C4-2B (cell line): ENCODE measurements around the gene CLMN.

ENCODE experiments used
- H3K27ac ChIP-seq: fragments of 450-650 bp; 2 replicates; pipeline ENCODE4 v1.5.1; 2017
- ZFX ChIP-seq: fragments of 450-650 bp; IDR thresholded peaks from 2 replicates; pipeline ENCODE4 v1.6.1; 2017
- TF ChIP-seq, protein P1 (sequence below): fragments of 450-650 bp; conservative IDR thresholded peaks from 2 replicates; pipeline ENCODE4 v1.5.1; 2017; ENCODE audit warnings: mild to moderate bottlenecking

The CLMN gene

GRCh38 chr14:95282354-95282985, 37.2 kb downstream of the CLMN start:
- TF ChIP-seq ZFX, result no peak
- TF ChIP-seq, protein P1, sequence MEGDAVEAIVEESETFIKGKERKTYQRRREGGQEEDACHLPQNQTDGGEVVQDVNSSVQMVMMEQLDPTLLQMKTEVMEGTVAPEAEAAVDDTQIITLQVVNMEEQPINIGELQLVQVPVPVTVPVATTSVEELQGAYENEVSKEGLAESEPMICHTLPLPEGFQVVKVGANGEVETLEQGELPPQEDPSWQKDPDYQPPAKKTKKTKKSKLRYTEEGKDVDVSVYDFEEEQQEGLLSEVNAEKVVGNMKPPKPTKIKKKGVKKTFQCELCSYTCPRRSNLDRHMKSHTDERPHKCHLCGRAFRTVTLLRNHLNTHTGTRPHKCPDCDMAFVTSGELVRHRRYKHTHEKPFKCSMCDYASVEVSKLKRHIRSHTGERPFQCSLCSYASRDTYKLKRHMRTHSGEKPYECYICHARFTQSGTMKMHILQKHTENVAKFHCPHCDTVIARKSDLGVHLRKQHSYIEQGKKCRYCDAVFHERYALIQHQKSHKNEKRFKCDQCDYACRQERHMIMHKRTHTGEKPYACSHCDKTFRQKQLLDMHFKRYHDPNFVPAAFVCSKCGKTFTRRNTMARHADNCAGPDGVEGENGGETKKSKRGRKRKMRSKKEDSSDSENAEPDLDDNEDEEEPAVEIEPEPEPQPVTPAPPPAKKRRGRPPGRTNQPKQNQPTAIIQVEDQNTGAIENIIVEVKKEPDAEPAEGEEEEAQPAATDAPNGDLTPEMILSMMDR, result no peak
- no peak overlapping the region for H3K27ac ChIP-seq

GRCh38 chr14:95281560-95282176, 38.0 kb downstream of the CLMN start:
- no peak overlapping the region for H3K27ac ChIP-seq

DNA sequence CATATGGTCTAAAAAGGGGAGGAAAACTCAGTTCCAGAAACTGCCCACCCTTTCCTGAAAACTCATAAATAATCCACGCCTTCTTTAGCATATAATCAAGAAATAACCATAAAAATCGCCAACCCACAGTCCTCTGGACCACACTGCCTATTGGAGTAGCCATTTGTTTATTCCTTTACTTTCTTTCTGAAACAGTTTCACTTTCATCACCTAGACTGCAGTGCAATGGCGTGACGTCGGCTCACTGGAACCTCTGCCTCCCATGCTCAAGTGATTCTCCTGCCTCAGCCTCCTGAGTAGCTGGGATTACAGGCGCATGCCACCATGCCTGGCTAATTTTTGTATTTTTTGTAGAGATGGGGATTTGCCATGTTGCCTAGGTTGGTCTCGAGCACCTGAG, 44.2 kb downstream of the CLMN start:
- no peak overlapping the region for H3K27ac ChIP-seq
- TF ChIP-seq, protein P1, result no peak

More at GRCh38 chr14:95281560-95282176, 38.0 kb downstream of the CLMN start:
- TF ChIP-seq ZFX, result no peak
- TF ChIP-seq, protein P1, result no peak

- no peak for TF ChIP-seq ZFX
- TF ChIP-seq, protein P1, result no peak
- no peak overlapping the region for H3K27ac ChIP-seq
Observed at GRCh38 chr14:95274874-95275273, 44.8 kb downstream of the CLMN start.

GRCh38 chr14:95274279-95274678, 45.4 kb downstream of the CLMN start:
- no peak for TF ChIP-seq ZFX
- TF ChIP-seq, protein P1, result no peak
- peak overlapping the region; percentile 46 for H3K27ac ChIP-seq

DNA sequence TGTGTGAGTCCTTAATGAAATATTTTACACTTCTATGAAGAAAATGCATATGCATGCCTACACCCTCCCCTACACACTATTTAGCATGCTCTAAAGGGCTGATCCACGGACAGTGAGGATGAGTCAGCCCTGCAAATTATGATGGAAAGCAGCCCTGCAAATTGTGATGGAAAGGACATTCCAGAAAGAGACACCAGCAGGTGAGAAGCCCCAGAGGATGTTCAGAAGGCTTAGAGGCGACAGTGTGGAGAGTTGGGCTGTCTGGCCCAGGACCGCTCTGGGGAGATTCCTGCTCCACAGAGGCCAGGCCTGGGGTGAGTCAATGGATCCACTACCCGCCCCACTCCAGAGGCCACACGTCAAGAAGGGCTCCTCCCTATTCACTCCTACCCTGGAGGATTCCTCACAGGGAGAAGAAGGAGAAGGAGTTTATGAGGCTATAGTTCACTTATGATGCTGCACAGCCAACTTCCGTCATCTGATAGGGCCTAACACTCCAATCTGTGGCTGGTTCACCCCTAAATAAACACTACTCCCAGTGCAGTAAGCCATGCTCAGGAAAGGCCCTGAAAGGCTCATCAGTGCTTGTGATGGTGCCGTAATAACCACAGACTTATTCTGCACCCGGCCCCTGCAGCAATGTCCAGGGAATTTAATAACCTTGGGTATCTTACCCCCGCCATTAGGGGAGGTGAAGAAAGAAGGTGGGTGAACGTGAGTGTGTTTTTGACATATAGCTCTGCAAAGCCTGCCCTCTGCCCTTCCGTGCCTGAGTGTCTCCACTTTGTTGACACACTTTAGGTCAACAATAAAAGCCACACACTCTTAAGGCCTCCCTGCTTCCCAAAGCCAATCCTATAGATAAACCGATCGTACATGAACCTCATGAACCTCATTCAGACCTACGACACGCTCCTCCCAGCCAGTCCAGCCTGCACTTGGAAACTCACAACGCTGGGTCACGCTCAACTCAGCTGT, 46.4 kb downstream of the CLMN start:
- H3K27ac ChIP-seq, result peak overlapping the region; percentile 46
- TF ChIP-seq, protein P1, result no peak
- no peak for TF ChIP-seq ZFX

DNA sequence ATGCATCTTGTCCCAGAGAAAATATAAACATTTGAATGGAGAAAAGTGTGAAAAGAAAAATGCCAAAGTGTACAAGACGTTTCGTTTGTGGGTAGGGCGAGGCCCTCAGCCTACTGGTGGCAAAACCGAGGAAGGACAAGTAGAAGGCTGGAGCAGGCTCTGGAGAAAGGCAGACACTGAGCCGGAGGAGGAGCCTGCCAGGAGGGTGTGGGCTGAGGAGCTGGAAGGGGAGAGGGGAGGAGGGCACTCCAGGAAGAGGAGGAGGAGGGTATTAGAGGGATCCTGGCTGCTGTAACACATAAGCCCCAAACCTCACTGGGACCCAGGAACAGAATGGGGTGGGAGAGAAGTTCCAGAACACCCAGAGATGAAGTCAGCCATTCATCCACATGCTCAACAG, 47.7 kb downstream of the CLMN start:
- TF ChIP-seq, protein P1, result no peak
- TF ChIP-seq ZFX, result no peak
- no peak overlapping the region for H3K27ac ChIP-seq
